ENCODE measurements around the gene C9orf50.

The C9orf50 gene

DNA sequence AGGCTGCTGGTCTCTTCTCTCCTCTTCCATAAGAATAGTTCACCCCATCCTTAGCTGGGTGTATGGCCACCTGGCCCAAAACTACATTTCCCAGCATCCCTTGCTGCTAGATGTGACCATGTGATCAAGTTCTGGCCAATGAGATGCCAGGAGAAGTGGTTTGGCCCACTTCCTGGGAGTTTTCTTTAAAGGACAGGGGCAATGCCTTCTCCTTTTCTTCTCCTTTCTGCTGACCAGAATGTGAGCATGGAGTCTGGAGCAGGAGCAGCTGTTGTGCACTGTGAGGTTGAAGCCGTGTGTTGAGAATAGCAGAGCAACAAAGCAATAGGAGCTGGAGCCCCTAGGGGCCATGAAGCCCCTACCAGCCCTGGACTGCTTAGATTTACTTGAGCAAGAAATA is 36.8 kb downstream of the C9orf50 start:
- Mint-ChIP-seq H3K4me3 (no peak overlapping the region), H3K27ac (no peak overlapping the region), H3K36me3 (ENCODE audit: low read depth) (no peaks in the 10 kb centered on the region), H3K4me1 (ENCODE audit: low read depth) (peaks cover 45% of the 10 kb centered on the region), H3K9me3 (no peaks in the 10 kb centered on the region), H3K27me3 (no peaks in the 10 kb centered on the region)

DNA sequence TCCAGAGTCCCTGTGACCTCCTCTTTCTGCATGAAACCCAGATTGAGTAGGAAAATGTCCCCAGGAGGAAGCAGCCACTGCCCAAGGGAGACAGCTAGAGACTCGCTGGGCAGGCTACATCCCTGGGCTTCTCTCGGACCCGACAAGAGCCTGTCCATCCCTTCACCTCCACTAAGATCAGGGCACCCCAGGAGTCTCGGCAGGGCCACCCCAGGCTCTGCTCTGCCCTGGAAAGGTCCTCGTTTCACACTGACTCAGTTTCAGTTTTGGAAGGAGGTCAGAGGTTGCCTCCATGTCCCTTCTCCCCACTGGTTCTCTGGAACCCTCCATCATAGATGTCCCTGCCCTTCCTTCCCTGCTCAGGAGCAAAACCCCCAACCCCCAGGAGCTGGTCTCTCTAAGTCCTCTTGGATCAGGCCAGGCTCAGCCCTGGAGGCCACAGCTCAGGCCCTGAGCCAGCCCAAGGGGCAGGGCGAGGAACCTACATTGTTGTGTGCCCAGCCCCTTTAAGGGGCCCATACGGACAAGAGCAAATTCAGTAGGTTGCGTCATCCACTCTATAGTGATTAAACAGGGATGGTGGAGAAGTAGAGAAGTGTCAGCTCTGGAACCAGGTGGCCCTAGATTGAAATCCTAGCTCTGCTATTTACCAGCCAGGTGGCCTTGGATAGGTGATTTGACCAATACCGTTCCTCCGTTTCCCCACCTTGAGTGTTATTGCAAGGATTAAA is 37.4 kb downstream of the C9orf50 start:
- Mint-ChIP-seq H3K4me1 (ENCODE audit: low read depth) (peaks cover 45% of the 10 kb centered on the region), H3K9me3 (no peaks in the 10 kb centered on the region), H3K4me3 (peak overlapping the region; percentile 42), H3K27ac (peak overlapping the region; percentile 78), H3K27me3 (no peaks in the 10 kb centered on the region), H3K36me3 (ENCODE audit: low read depth) (no peaks in the 10 kb centered on the region)

- Mint-ChIP-seq H3K36me3 (ENCODE audit: low read depth) (no peaks in the 10 kb centered on the region), H3K4me1 (ENCODE audit: low read depth) (peaks cover 45% of the 10 kb centered on the region), H3K4me3 (peak overlapping the region; percentile 42), H3K27me3 (no peaks in the 10 kb centered on the region), H3K9me3 (no peaks in the 10 kb centered on the region), H3K27ac (peak overlapping the region; percentile 78)
These were observed 38.0 kb downstream of the C9orf50 start for GRCh38 chr9:129582855-129583254.

DNA sequence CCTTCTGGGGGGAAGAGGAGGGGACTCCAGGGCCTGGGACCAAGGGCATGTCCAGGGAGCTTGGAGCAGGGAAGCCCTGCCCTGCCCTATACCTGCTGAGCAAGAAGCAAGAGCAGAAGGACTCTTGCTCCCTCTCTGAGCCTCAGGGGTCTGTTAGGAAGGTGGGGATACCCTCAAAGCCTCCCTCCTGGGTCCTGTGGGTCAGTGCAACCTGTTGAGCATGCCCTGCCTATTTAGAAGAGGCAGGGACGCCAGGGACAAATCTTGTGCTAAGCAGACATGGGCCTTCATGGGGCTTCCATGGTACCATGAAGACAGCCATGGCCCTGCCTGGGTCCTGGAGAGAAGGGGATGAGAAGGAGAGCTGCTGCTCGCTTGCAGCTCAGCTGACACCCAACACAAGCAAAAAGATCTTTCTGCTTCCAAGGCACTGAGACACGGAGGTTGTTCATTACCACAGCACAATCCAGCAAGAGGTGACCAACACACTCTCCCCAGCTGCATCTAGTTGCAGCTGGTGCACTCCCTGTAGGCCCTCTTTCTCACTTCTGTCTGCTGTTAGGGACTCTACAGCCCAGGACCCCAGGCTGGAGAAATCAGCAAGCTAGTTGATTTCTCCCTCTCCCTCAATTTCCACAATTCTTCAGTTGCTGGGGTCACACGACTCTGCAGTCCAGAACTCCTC is 39.3 kb downstream of the C9orf50 start:
- Mint-ChIP-seq H3K4me1 (ENCODE audit: low read depth) (peaks cover 45% of the 10 kb centered on the region), H3K27me3 (peaks cover 3% of the 10 kb centered on the region), H3K9me3 (no peaks in the 10 kb centered on the region), H3K4me3 (no peak overlapping the region), H3K36me3 (ENCODE audit: low read depth) (no peaks in the 10 kb centered on the region), H3K27ac (no peak overlapping the region)

DNA sequence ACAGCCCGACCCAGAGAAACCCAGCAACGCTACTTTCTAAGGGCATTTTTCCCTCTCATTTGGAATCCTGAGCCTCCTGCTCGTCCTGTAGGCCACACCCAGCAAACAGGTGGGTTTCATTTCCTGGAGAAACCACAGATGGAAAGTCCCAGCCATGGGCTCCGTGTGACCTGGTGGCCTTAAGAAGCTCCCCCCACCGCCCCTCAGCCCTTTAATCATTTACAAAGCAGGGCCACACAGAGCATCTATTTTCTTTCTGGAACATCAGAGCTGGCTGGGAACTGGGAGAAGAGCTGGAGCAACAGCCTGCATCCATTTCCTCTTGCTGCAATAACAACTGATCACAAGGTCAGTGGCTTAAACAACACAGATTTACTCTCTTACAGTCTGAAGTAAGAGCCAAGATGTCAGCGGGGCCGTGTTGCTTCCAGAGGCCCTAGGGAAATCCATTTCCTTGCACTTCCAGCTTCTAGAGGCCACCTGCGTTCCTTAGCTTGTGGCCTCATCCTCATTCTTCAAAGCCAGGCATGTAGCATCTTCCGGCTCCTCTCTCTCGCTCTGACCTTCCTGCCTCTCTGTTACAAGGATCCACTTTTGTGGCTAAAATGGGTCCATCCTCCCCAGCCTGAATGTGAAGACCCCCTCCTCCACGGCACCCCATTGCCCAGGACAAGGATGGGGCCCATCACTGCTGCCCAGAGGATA is 40.5 kb downstream of the C9orf50 start:
- H3K36me3 Mint-ChIP-seq (ENCODE audit: low read depth): no peaks in the 10 kb centered on the region
- peaks cover 45% of the 10 kb centered on the region for H3K4me1 Mint-ChIP-seq (ENCODE audit: low read depth)
- H3K27me3 Mint-ChIP-seq: peaks cover 3% of the 10 kb centered on the region
- no peak overlapping the region for H3K27ac Mint-ChIP-seq
- no peaks in the 10 kb centered on the region for H3K9me3 Mint-ChIP-seq
- no peak overlapping the region for H3K4me3 Mint-ChIP-seq

DNA sequence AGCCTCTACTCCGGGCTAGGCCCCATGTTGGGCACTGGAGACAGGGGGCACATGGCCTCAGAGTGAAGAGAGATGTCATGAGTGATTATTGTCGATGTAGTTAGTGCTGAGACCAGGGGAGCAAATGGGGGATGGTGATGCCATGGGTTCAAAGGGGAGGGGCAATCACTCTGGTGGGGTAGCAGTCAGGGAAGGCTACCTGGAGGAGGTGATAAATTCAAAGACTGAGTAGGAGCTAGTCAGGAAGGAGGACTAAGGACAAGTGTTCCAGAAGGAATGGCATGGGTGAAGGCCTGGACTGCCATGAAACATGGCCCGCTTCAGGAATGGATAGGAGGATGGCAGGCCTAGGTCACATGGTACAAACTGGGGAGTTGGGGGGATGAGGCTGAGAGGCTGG is 41.6 kb downstream of the C9orf50 start:
- Mint-ChIP-seq H3K27me3 (peaks cover 3% of the 10 kb centered on the region), H3K9me3 (no peaks in the 10 kb centered on the region), H3K4me3 (no peak overlapping the region), H3K36me3 (ENCODE audit: low read depth) (no peaks in the 10 kb centered on the region), H3K27ac (no peak overlapping the region), H3K4me1 (ENCODE audit: low read depth) (peaks cover 42% of the 10 kb centered on the region)

DNA sequence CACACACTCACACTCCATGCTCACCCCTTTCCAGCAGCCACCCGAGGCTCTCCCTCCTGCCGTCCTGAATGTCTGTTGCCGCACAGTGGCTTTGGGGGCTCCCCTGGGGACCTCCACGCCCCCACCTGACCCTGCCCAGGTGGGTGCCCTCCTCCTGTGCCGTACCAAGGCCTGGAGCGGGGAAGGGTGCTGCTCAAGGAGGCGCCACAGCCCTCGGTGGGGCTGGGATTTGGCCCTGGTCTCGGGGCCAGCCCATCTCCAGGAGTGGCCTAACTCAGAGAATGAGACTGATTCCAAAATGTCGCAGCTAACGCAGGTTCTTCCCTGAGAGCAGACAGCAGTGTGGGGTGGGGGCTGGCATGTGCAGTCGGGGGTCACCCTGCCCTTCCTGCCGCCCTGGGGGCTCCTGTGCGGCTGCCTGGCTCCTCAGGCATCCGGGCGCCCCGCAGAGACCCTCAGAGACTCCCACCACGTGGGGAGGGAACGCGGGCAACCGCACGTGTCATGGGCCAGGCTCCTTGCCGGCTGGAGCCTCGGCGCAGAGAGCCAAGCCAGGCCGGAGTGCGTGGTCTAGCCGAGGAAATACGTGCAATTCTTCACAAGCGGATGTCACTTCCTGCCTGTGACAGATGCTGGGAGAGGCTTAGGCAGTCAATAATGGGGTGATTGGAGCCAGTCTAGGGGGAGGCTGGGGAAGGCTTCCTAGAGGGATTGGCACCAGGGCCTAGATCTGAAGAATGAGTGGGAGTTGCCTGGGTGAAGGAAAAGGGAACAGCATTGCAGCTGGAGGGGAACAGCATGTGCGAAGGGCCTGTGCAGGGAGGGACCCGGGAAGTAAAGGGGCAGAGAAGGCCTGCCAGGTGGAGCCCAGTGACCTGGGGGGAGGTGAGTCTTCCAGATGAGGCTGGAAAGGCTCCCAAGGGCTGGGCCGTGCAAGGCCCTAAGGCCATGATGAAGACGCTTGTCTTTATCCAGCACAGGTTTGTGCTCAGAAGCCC is 44.1 kb downstream of the C9orf50 start:
- peaks cover 21% of the 10 kb centered on the region for H3K4me1 Mint-ChIP-seq (ENCODE audit: low read depth)
- no peaks in the 10 kb centered on the region for H3K36me3 Mint-ChIP-seq (ENCODE audit: low read depth)
- peaks cover 7% of the 10 kb centered on the region for H3K9me3 Mint-ChIP-seq
- H3K27me3 Mint-ChIP-seq: peaks cover 3% of the 10 kb centered on the region
- no peak overlapping the region for H3K27ac Mint-ChIP-seq
- H3K4me3 Mint-ChIP-seq: no peak overlapping the region

DNA sequence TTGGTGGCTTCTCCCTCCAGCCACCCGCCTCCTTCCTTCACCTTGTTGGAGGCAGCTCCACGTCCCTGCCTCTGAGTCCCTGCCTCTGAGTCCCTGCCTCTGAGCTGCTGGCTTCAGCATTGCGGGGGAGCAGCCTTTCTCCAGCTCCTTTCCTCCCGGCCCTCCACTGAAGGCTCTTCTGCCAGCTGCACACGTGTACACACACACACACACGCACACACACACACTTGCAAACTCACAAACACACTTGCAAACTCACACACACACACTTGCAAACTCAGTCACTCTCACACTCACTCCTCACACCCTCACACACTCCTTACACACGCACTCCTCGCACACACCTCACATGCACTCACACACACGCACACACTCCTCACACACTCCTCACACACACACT is 45.1 kb downstream of the C9orf50 start:
- H3K27me3 Mint-ChIP-seq: peaks cover 6% of the 10 kb centered on the region
- no peak overlapping the region for H3K4me3 Mint-ChIP-seq
- no peak overlapping the region for H3K27ac Mint-ChIP-seq

GRCh38 chr9:129574911-129575585 is 45.9 kb downstream of the C9orf50 start:
- H3K4me3 Mint-ChIP-seq: no peak overlapping the region
- H3K9me3 Mint-ChIP-seq: peaks cover 7% of the 10 kb centered on the region
- H3K27ac Mint-ChIP-seq: no peak overlapping the region
- peaks cover 7% of the 10 kb centered on the region for H3K27me3 Mint-ChIP-seq
- H3K4me1 Mint-ChIP-seq (ENCODE audit: low read depth): peaks cover 19% of the 10 kb centered on the region
- no peaks in the 10 kb centered on the region for H3K36me3 Mint-ChIP-seq (ENCODE audit: low read depth)

More for the DNA sequence above, 45.1 kb downstream of the C9orf50 start:
- peaks cover 21% of the 10 kb centered on the region for H3K4me1 Mint-ChIP-seq (ENCODE audit: low read depth)
- no peaks in the 10 kb centered on the region for H3K36me3 Mint-ChIP-seq (ENCODE audit: low read depth)
- H3K9me3 Mint-ChIP-seq: peaks cover 7% of the 10 kb centered on the region

- no peaks in the 10 kb centered on the region for H3K36me3 Mint-ChIP-seq (ENCODE audit: low read depth)
- H3K4me3 Mint-ChIP-seq: no peak overlapping the region
- peaks cover 14% of the 10 kb centered on the region for H3K27me3 Mint-ChIP-seq
- peaks cover 21% of the 10 kb centered on the region for H3K4me1 Mint-ChIP-seq (ENCODE audit: low read depth)
- H3K9me3 Mint-ChIP-seq: peaks cover 7% of the 10 kb centered on the region
- H3K27ac Mint-ChIP-seq: no peak overlapping the region
These were observed 46.9 kb downstream of the C9orf50 start for GRCh38 chr9:129573977-129574376.

DNA sequence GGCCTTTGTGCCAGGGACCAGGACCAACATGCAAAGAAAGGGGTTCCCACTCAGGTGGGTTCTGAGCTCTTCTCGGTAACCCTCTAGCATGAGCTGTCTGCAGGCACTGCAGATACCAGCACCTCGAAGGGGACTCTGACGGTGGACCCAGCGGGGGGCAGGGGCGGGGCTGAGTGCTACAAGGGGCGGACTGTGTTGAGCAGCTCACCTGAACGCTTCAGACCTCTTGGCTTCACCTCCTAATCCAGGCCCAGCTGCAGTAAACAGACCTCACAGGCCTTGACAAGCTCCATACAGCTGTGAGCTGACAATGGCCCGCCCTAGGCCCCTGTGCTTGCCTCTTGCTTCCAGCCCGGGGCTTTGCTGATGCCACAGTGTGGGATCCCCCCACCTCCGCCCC is 48.4 kb downstream of the C9orf50 start:
- Mint-ChIP-seq H3K27ac (no peak overlapping the region), H3K36me3 (ENCODE audit: low read depth) (no peaks in the 10 kb centered on the region), H3K27me3 (peaks cover 21% of the 10 kb centered on the region), H3K4me3 (no peak overlapping the region), H3K4me1 (ENCODE audit: low read depth) (peaks cover 28% of the 10 kb centered on the region), H3K9me3 (peaks cover 7% of the 10 kb centered on the region)

DNA sequence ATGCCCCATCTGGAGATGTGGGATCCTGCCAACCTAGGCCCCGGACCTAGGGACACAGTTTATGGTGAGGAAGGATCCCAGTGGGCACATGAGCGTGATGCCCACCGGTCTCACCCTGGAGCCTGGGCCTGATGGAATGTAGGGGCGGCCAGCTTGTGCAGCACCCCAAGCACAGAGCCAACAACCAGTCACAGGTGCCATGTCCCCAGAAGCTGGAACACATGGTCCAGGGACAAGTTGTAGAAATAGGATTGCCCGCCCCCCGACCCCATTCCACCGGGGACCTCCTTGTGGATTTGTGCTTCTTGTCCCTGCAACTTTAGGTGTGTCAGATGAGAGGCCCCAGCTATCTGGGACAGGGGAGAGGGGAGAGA is 48.9 kb downstream of the C9orf50 start:
- no peak overlapping the region for H3K4me3 Mint-ChIP-seq
- peaks cover 23% of the 10 kb centered on the region for H3K27me3 Mint-ChIP-seq
- H3K4me1 Mint-ChIP-seq (ENCODE audit: low read depth): peaks cover 28% of the 10 kb centered on the region
- no peaks in the 10 kb centered on the region for H3K36me3 Mint-ChIP-seq (ENCODE audit: low read depth)
- H3K9me3 Mint-ChIP-seq: peaks cover 7% of the 10 kb centered on the region
- H3K27ac Mint-ChIP-seq: no peak overlapping the region

GRCh38 chr9:129571298-129572051 is 49.4 kb downstream of the C9orf50 start:
- Mint-ChIP-seq H3K27ac (no peak overlapping the region), H3K4me1 (ENCODE audit: low read depth) (peaks cover 28% of the 10 kb centered on the region), H3K9me3 (peaks cover 7% of the 10 kb centered on the region), H3K4me3 (no peak overlapping the region), H3K27me3 (peaks cover 24% of the 10 kb centered on the region), H3K36me3 (ENCODE audit: low read depth) (no peaks in the 10 kb centered on the region)
